Measurements from ENCODE around the gene TSC1. TPM values are rescaled to one million over a fixed set of nuclear protein-coding genes. Genes with fewer than 3 reads are reported as not detected.

The TSC1 gene
- total RNA-seq, 2 experiments from 2014 or later, result 50.0 to 51.9 TPM

GRCh38 chr9:132983491-132984201 lies 39.2 kb upstream of the TSC1 start:
- ATAC-seq (ENCODE audit: poor library complexity) (no peak), DNase-seq (no peak)
- POLR2A ChIA-PET, result no interaction called here
- peaks cover 1% of the 10 kb centered on the region for H3K4me1 Mint-ChIP-seq (ENCODE audit: low read depth)
- no peaks in the 10 kb centered on the region for H3K36me3 Mint-ChIP-seq (ENCODE audit: low read depth)
- no peaks in the 10 kb centered on the region for H3K36me3 ChIP-seq (ENCODE audit: insufficient read depth, low read length)
- CTCF ChIA-PET, result no interaction called here
- H3K27me3 ChIP-seq (ENCODE audit: control insufficient read depth in 1 of 2, insufficient read depth in 2 of 2, low read length in 2 of 2), result peaks cover 41 to 57% of the 10 kb centered on the region in 2 experiments
- H3K4me3 ChIP-seq (ENCODE audit: low read length), result no peak overlapping the region
- peaks cover 0 to 5% of the 10 kb centered on the region in 2 experiments for H3K9me3 ChIP-seq (ENCODE audit: control insufficient read depth in 1 of 2, insufficient read depth in 1 of 2, low read length in 2 of 2)
- H3K27ac Mint-ChIP-seq, result no peak overlapping the region
- peaks cover 72% of the 10 kb centered on the region for H3K27me3 Mint-ChIP-seq
- intact Hi-C loops (cut with DNase I, micrococcal nuclease), result no loop called here
- no peaks in the 10 kb centered on the region for H3K9me3 Mint-ChIP-seq
- TF ChIP-seq, protein P1, sequence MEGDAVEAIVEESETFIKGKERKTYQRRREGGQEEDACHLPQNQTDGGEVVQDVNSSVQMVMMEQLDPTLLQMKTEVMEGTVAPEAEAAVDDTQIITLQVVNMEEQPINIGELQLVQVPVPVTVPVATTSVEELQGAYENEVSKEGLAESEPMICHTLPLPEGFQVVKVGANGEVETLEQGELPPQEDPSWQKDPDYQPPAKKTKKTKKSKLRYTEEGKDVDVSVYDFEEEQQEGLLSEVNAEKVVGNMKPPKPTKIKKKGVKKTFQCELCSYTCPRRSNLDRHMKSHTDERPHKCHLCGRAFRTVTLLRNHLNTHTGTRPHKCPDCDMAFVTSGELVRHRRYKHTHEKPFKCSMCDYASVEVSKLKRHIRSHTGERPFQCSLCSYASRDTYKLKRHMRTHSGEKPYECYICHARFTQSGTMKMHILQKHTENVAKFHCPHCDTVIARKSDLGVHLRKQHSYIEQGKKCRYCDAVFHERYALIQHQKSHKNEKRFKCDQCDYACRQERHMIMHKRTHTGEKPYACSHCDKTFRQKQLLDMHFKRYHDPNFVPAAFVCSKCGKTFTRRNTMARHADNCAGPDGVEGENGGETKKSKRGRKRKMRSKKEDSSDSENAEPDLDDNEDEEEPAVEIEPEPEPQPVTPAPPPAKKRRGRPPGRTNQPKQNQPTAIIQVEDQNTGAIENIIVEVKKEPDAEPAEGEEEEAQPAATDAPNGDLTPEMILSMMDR (IDR thresholded peaks at IDR 0.05), result no peak
- peaks cover 4% of the 10 kb centered on the region for H3K4me1 ChIP-seq (ENCODE audit: insufficient read depth, low read length)
- H3K4me3 Mint-ChIP-seq, result no peak overlapping the region
- no peak overlapping the region for H3K27ac ChIP-seq (ENCODE audit: low read depth in 1 of 2, low read length in 2 of 2)

DNA sequence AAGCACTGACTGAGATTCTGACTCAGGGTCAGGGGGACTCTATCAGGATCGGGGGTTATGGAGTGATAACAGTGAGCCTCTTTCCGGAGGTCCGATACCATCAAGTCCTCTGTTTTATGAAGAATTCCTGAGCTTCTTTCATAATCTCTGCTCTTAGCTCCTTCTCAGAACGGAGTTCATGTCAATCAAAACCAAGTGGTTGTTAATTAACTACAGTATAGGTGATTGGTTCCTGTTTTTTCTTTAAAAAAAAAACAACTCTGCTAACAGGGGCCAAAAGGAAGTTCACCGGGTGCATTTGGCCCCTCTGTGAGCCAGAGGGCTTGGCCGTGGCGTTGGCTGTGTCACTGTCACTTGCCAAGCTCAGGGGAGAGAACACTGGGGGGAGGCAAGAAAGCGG lies 38.0 kb upstream of the TSC1 start:
- no peaks in the 10 kb centered on the region for H3K36me3 ChIP-seq (ENCODE audit: insufficient read depth, low read length)
- peaks cover 12% of the 10 kb centered on the region for H3K4me1 ChIP-seq (ENCODE audit: insufficient read depth, low read length)
- ChIA-PET POLR2A (no interaction called here), CTCF (no interaction called here)
- TF ChIP-seq, protein P1 (IDR thresholded peaks at IDR 0.05), result no peak
- Mint-ChIP-seq H3K27ac (no peak overlapping the region), H3K36me3 (ENCODE audit: low read depth) (no peaks in the 10 kb centered on the region), H3K4me3 (no peak overlapping the region), H3K27me3 (peaks cover 73% of the 10 kb centered on the region), H3K9me3 (no peaks in the 10 kb centered on the region), H3K4me1 (ENCODE audit: low read depth) (peaks cover 5% of the 10 kb centered on the region)
- intact Hi-C loops (cut with DNase I, micrococcal nuclease), result no loop called here
- H3K27me3 ChIP-seq (ENCODE audit: control insufficient read depth in 1 of 2, insufficient read depth in 2 of 2, low read length in 2 of 2), result peaks cover 49 to 69% of the 10 kb centered on the region in 2 experiments
- DNase-seq (no peak), ATAC-seq (ENCODE audit: poor library complexity) (no peak)
- no peaks in the 10 kb centered on the region for H3K9me3 ChIP-seq (ENCODE audit: control insufficient read depth in 1 of 2, insufficient read depth in 1 of 2, low read length in 2 of 2)
- H3K4me3 ChIP-seq (ENCODE audit: low read length), result no peak overlapping the region
- no peak overlapping the region for H3K27ac ChIP-seq (ENCODE audit: low read depth in 1 of 2, low read length in 2 of 2)

DNA sequence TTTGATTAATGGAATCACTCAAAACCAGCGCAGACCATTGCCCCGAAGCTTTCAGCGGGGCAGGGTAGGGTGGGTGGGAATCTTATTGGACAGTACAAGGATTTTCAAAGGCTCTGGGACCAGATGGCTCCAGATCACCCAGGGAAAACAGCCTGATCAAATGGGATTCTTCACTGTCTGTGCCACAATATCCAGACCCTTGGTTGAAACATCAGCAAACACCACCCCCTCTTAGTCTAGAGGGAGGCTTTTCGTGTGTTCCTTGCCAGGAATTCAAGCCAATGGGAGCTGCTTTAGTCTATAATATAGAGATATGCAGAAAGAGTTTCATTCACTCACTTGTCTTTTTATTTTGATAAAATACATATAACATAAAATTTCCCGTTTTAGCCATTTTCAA lies 35.7 kb upstream of the TSC1 start:
- Mint-ChIP-seq H3K36me3 (ENCODE audit: low read depth) (no peaks in the 10 kb centered on the region), H3K4me3 (no peak overlapping the region), H3K27ac (no peak overlapping the region), H3K9me3 (no peaks in the 10 kb centered on the region), H3K27me3 (peaks cover 69% of the 10 kb centered on the region), H3K4me1 (ENCODE audit: low read depth) (peaks cover 5% of the 10 kb centered on the region)
- peaks cover 12% of the 10 kb centered on the region for H3K4me1 ChIP-seq (ENCODE audit: insufficient read depth, low read length)
- H3K27ac ChIP-seq (ENCODE audit: low read depth in 1 of 2, low read length in 2 of 2), result no peak overlapping the region
- ChIA-PET POLR2A (no interaction called here), CTCF (no interaction called here)
- DNase-seq (no peak), ATAC-seq (ENCODE audit: poor library complexity) (no peak)
- intact Hi-C loops (cut with DNase I, micrococcal nuclease), result no loop called here
- H3K27me3 ChIP-seq (ENCODE audit: control insufficient read depth in 1 of 2, insufficient read depth in 2 of 2, low read length in 2 of 2), result peaks cover 44 to 73% of the 10 kb centered on the region in 2 experiments
- H3K36me3 ChIP-seq (ENCODE audit: insufficient read depth, low read length), result no peaks in the 10 kb centered on the region
- no peaks in the 10 kb centered on the region for H3K9me3 ChIP-seq (ENCODE audit: control insufficient read depth in 1 of 2, insufficient read depth in 1 of 2, low read length in 2 of 2)
- H3K4me3 ChIP-seq (ENCODE audit: low read length), result no peak overlapping the region
- TF ChIP-seq, protein P1 (IDR thresholded peaks at IDR 0.05), result no peak

Data from CD4-positive, alpha-beta T cell (primary cell).